Ishikawa (cell line): ENCODE data around the gene SERPINE3.

Experiments
- CEBPB ChIP-seq: IDR thresholded peaks from 2 replicates; pipeline ENCODE4 v1.6.1; 2012
- CREB1 ChIP-seq: IDR thresholded peaks from 2 replicates; pipeline ENCODE4 v1.6.1; 2012; ENCODE audit warnings: low read depth
- EGR1 ChIP-seq: IDR thresholded peaks from 2 replicates; pipeline ENCODE4 v1.6.1; 2012
- EP300 ChIP-seq: IDR thresholded peaks from 2 replicates; pipeline ENCODE4 v1.6.1; 2012; ENCODE audit warnings: borderline replicate concordance
- FOXM1 ChIP-seq: IDR thresholded peaks from 2 replicates; pipeline ENCODE4 v1.6.1; 2012; ENCODE audit warnings: low read depth, borderline replicate concordance
- NFIC ChIP-seq: IDR thresholded peaks from 2 replicates; pipeline ENCODE4 v1.6.1; 2012
- RAD21 ChIP-seq: IDR thresholded peaks from 2 replicates; pipeline ENCODE4 v1.6.1; 2012; ENCODE audit warnings: low read depth
- REST ChIP-seq: IDR thresholded peaks from 2 replicates; pipeline ENCODE4 v1.6.1; 2012; ENCODE audit warnings: low read depth, mild to moderate bottlenecking
- TAF1 ChIP-seq: IDR thresholded peaks from 2 replicates; pipeline ENCODE4 v1.6.1; 2012; ENCODE audit warnings: low read depth, mild to moderate bottlenecking
- TCF12 ChIP-seq: IDR thresholded peaks from 2 replicates; pipeline ENCODE4 v1.6.1; 2012; ENCODE audit warnings: low read depth
- TEAD4 ChIP-seq: IDR thresholded peaks from 2 replicates; pipeline ENCODE4 v1.6.1; 2012
- YY1 ChIP-seq: IDR thresholded peaks from 2 replicates; pipeline ENCODE4 v1.6.1; 2012; ENCODE audit warnings: low read depth
- ZBTB7A ChIP-seq: IDR thresholded peaks from 2 replicates; pipeline ENCODE4 v1.6.1; 2012; ENCODE audit warnings: low read depth
- TF ChIP-seq, protein P1 (sequence below): IDR thresholded peaks from 2 replicates; pipeline ENCODE4 v1.6.1; 2012
- TF ChIP-seq, protein P2 (sequence below): IDR thresholded peaks from 2 replicates; pipeline ENCODE4 v1.6.1; 2012

The SERPINE3 gene

DNA sequence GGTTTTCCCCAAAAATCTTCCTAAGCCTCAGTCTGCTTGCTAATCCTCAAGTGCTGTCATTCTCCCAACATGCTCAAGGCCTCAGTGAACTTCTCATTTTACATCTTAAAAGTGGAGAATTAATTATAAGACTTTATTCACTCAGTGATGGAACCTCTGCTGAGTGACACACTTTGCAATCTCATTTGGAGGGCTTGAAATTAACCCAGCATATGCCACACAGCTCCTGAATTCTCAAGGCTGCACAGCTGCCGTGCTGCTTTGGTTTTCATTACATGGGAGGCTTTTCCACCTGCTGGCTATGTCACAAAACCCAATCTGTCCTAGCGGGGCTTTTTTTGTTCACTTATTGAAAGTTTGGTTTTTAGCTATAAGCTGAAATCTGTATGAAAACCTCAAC, 28.3 kb upstream of the SERPINE3 start:
- TF ChIP-seq EP300 (no peak), CEBPB (no peak), TCF12 (no peak), FOXM1 (no peak), ZBTB7A (no peak), TAF1 (no peak), NFIC (no peak), REST (no peak), YY1 (no peak), EGR1 (no peak)
- TF ChIP-seq, protein P1, sequence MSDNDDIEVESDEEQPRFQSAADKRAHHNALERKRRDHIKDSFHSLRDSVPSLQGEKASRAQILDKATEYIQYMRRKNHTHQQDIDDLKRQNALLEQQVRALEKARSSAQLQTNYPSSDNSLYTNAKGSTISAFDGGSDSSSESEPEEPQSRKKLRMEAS: no peak
- TF ChIP-seq, protein P2, sequence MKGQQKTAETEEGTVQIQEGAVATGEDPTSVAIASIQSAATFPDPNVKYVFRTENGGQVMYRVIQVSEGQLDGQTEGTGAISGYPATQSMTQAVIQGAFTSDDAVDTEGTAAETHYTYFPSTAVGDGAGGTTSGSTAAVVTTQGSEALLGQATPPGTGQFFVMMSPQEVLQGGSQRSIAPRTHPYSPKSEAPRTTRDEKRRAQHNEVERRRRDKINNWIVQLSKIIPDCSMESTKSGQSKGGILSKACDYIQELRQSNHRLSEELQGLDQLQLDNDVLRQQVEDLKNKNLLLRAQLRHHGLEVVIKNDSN: no peak

GRCh38 chr13:51311957-51312520, 27.5 kb upstream of the SERPINE3 start:
- no peak for TF ChIP-seq ZBTB7A
- no peak for TF ChIP-seq CEBPB
- no peak for TF ChIP-seq YY1
- TF ChIP-seq EP300: no peak
- no peak for TF ChIP-seq REST
- TF ChIP-seq NFIC: no peak
- TF ChIP-seq CREB1: no peak
- TF ChIP-seq TAF1: no peak
- no peak for TF ChIP-seq TCF12

DNA sequence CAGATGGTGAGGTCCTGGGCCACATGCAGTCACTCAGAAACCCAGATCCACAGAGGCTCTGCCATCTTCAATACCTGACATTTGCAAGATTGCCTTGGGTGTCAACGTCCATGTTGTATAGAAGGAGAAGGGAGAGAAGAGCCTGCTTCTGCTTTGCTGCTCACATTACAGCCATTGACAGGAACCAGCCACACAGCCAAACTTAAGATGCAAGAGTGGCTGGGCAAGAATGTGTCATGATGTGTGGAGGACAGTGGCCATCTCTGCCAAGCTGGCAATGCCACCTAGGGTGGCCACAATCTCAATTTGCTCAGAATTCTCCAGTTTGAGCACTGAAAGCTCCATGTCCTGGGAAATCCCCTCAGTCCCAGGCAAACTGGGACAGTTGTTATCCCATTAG, 25.9 kb upstream of the SERPINE3 start:
- TF ChIP-seq EP300 (no peak), YY1 (no peak), CREB1 (no peak), ZBTB7A (no peak), REST (no peak), RAD21 (no peak), CEBPB (no peak), FOXM1 (no peak), NFIC (no peak), TEAD4 (no peak), TCF12 (no peak), EGR1 (no peak), TAF1 (no peak)
- TF ChIP-seq, protein P2: no peak
- TF ChIP-seq, protein P1: no peak

DNA sequence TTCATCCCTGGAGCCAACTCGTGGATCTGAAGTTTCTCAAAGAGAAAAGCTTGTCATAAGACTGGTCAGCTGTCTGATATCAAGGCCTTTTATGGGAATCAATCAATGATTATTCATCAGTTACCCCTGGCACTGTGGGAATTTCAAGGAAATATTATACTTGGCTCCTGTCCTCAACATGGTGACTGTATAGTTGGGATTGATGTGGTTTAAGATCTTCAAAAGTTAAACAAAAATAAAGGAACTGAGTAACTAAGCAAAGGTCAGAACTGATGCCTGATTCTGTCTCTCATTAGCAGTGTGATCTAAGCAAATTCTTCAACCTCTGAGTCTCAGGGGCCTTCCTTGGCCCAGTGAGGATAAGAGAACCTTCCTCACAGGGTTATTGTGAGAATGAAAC, 22.2 kb upstream of the SERPINE3 start:
- no peak for TF ChIP-seq REST
- TF ChIP-seq, protein P1: no peak
- TF ChIP-seq EP300: no peak
- TF ChIP-seq, protein P2: no peak
- no peak for TF ChIP-seq FOXM1
- TF ChIP-seq TAF1: no peak
- no peak for TF ChIP-seq CEBPB
- TF ChIP-seq TCF12: no peak
- no peak for TF ChIP-seq YY1
- no peak for TF ChIP-seq NFIC
